ENCODE data around the gene FGF1. TPM values are rescaled to one million over a fixed set of nuclear protein-coding genes. Genes with fewer than 3 reads are reported as not detected.

Gene FGF1
- polyA plus RNA-seq, 4 donors = 0.27 to 2.8 (median 0.65) TPM; not detected in 1

GRCh38 chr5:142641711-142642110, 44.2 kb downstream of the FGF1 start:
- DNase-seq = no peak
- Histone ChIP-seq H3K4me3 (ENCODE audit: low read depth in 1 of 3, low read length in 3 of 3) (no peak overlapping the region), H3K27ac (ENCODE audit: low read depth in 1 of 3, low read length in 2 of 3) (no peak overlapping the region), H3K27me3 (ENCODE audit: control insufficient read depth in 3 of 3, insufficient read depth in 3 of 3, low read length in 3 of 3) (no peaks in the 10 kb centered on the region), H3K9me3 (ENCODE audit: control insufficient read depth in 2 of 2, insufficient read depth in 1 of 2, low read depth in 1 of 2, low read length in 1 of 2) (no peaks in the 10 kb centered on the region), H3K4me1 (ENCODE audit: control insufficient read depth in 3 of 3, insufficient read depth in 2 of 3, low read depth in 1 of 3, low read length in 2 of 3) (no peaks in the 10 kb centered on the region), H3K36me3 (ENCODE audit: control insufficient read depth in 3 of 3, insufficient read depth in 2 of 3, low read depth in 1 of 3, low read length in 3 of 3) (no peaks in the 10 kb centered on the region)
- FAIRE-seq = no peak
- 77 to 88% (median 87%) methylated on average over 4 of the region's 4 CpGs for WGBS, 3 donors

GRCh38 chr5:142640316-142641005, 45.4 kb downstream of the FGF1 start:
- H3K4me3 ChIP-seq (ENCODE audit: low read depth in 1 of 3, low read length in 3 of 3) = no peak overlapping the region
- H3K27me3 ChIP-seq (ENCODE audit: control insufficient read depth in 3 of 3, insufficient read depth in 3 of 3, low read length in 3 of 3) = no peaks in the 10 kb centered on the region
- DNase-seq (no peak), FAIRE-seq (no peak)
- no peaks in the 10 kb centered on the region for H3K36me3 ChIP-seq (ENCODE audit: control insufficient read depth in 3 of 3, insufficient read depth in 2 of 3, low read depth in 1 of 3, low read length in 3 of 3)
- H3K4me1 ChIP-seq (ENCODE audit: control insufficient read depth in 3 of 3, insufficient read depth in 2 of 3, low read depth in 1 of 3, low read length in 2 of 3) = no peaks in the 10 kb centered on the region
- H3K9me3 ChIP-seq (ENCODE audit: control insufficient read depth in 2 of 2, insufficient read depth in 1 of 2, low read depth in 1 of 2, low read length in 1 of 2) = no peaks in the 10 kb centered on the region
- H3K27ac ChIP-seq (ENCODE audit: low read depth in 1 of 3, low read length in 2 of 3) = no peak overlapping the region
- WGBS, 3 donors = 69 to 72% (median 69%) methylated on average over 8 to 9 of the region's 9 CpGs

- no peaks in the 10 kb centered on the region for H3K9me3 ChIP-seq (ENCODE audit: control insufficient read depth in 2 of 2, insufficient read depth in 1 of 2, low read depth in 1 of 2, low read length in 1 of 2)
- WGBS, 3 donors = 79 to 87% (median 79%) methylated on average over 4 of the region's 4 CpGs
- H3K4me1 ChIP-seq (ENCODE audit: control insufficient read depth in 3 of 3, insufficient read depth in 2 of 3, low read depth in 1 of 3, low read length in 2 of 3) = no peaks in the 10 kb centered on the region
- no peaks in the 10 kb centered on the region for H3K27me3 ChIP-seq (ENCODE audit: control insufficient read depth in 3 of 3, insufficient read depth in 3 of 3, low read length in 3 of 3)
- H3K4me3 ChIP-seq (ENCODE audit: low read depth in 1 of 3, low read length in 3 of 3) = no peak overlapping the region
- no peak overlapping the region for H3K27ac ChIP-seq (ENCODE audit: low read depth in 1 of 3, low read length in 2 of 3)
- DNase-seq (no peak), FAIRE-seq (no peak)
- H3K36me3 ChIP-seq (ENCODE audit: control insufficient read depth in 3 of 3, insufficient read depth in 2 of 3, low read depth in 1 of 3, low read length in 3 of 3) = no peaks in the 10 kb centered on the region
Measured at GRCh38 chr5:142639455-142639854, 46.4 kb downstream of the FGF1 start.

GRCh38 chr5:142637871-142638270, 48.0 kb downstream of the FGF1 start:
- Histone ChIP-seq H3K4me1 (ENCODE audit: control insufficient read depth in 3 of 3, insufficient read depth in 2 of 3, low read depth in 1 of 3, low read length in 2 of 3) (no peaks in the 10 kb centered on the region), H3K36me3 (ENCODE audit: control insufficient read depth in 3 of 3, insufficient read depth in 2 of 3, low read depth in 1 of 3, low read length in 3 of 3) (no peaks in the 10 kb centered on the region), H3K27ac (ENCODE audit: low read depth in 1 of 3, low read length in 2 of 3) (no peak overlapping the region), H3K9me3 (ENCODE audit: control insufficient read depth in 2 of 2, insufficient read depth in 1 of 2, low read depth in 1 of 2, low read length in 1 of 2) (no peaks in the 10 kb centered on the region), H3K27me3 (ENCODE audit: control insufficient read depth in 3 of 3, insufficient read depth in 3 of 3, low read length in 3 of 3) (no peaks in the 10 kb centered on the region), H3K4me3 (ENCODE audit: low read depth in 1 of 3, low read length in 3 of 3) (no peak overlapping the region)
- 82 to 90% (median 87%) methylated on average over 2 of the region's 2 CpGs for WGBS, 3 donors
- DNase-seq (no peak), FAIRE-seq (no peak)

GRCh38 chr5:142636698-142637324, 49.1 kb downstream of the FGF1 start:
- no peak overlapping the region for H3K27ac ChIP-seq (ENCODE audit: low read depth in 1 of 3, low read length in 2 of 3)
- no peak for DNase-seq
- WGBS, 3 donors = 85 to 91% (median 87%) methylated on average over 6 of the region's 6 CpGs

GRCh38 chr5:142636093-142636492, 49.8 kb downstream of the FGF1 start:
- H3K27ac ChIP-seq (ENCODE audit: low read depth in 1 of 3, low read length in 2 of 3) = no peak overlapping the region
- FAIRE-seq = no peak
- 70 to 80% (median 79%) methylated on average over 5 of the region's 5 CpGs for WGBS, 3 donors

More at GRCh38 chr5:142636698-142637324, 49.1 kb downstream of the FGF1 start:
- Histone ChIP-seq H3K27me3 (ENCODE audit: control insufficient read depth in 3 of 3, insufficient read depth in 3 of 3, low read length in 3 of 3) (no peaks in the 10 kb centered on the region), H3K4me3 (ENCODE audit: low read depth in 1 of 3, low read length in 3 of 3) (no peak overlapping the region), H3K36me3 (ENCODE audit: control insufficient read depth in 3 of 3, insufficient read depth in 2 of 3, low read depth in 1 of 3, low read length in 3 of 3) (no peaks in the 10 kb centered on the region), H3K9me3 (ENCODE audit: control insufficient read depth in 2 of 2, insufficient read depth in 1 of 2, low read depth in 1 of 2, low read length in 1 of 2) (no peaks in the 10 kb centered on the region), H3K4me1 (ENCODE audit: control insufficient read depth in 3 of 3, insufficient read depth in 2 of 3, low read depth in 1 of 3, low read length in 2 of 3) (no peaks in the 10 kb centered on the region)
- no peak for FAIRE-seq

GRCh38 chr5:142634216-142635011, 51.5 kb downstream of the FGF1 start:
- no peaks in the 10 kb centered on the region for H3K9me3 ChIP-seq (ENCODE audit: control insufficient read depth in 2 of 2, insufficient read depth in 1 of 2, low read depth in 1 of 2, low read length in 1 of 2)
- no peaks in the 10 kb centered on the region for H3K4me1 ChIP-seq (ENCODE audit: control insufficient read depth in 3 of 3, insufficient read depth in 2 of 3, low read depth in 1 of 3, low read length in 2 of 3)
- no peaks in the 10 kb centered on the region for H3K36me3 ChIP-seq (ENCODE audit: control insufficient read depth in 3 of 3, insufficient read depth in 2 of 3, low read depth in 1 of 3, low read length in 3 of 3)
- 51 to 62% (median 52%) methylated on average over 8 of the region's 8 CpGs for WGBS, 3 donors
- H3K27me3 ChIP-seq (ENCODE audit: control insufficient read depth in 3 of 3, insufficient read depth in 3 of 3, low read length in 3 of 3) = no peaks in the 10 kb centered on the region
- no peak overlapping the region for H3K4me3 ChIP-seq (ENCODE audit: low read depth in 1 of 3, low read length in 3 of 3)
- H3K27ac ChIP-seq (ENCODE audit: low read depth in 1 of 3, low read length in 2 of 3) = no peak overlapping the region
- FAIRE-seq (no peak), DNase-seq (no peak)

More at GRCh38 chr5:142636093-142636492, 49.8 kb downstream of the FGF1 start:
- Histone ChIP-seq H3K4me3 (ENCODE audit: low read depth in 1 of 3, low read length in 3 of 3) (no peak overlapping the region), H3K9me3 (ENCODE audit: control insufficient read depth in 2 of 2, insufficient read depth in 1 of 2, low read depth in 1 of 2, low read length in 1 of 2) (no peaks in the 10 kb centered on the region), H3K4me1 (ENCODE audit: control insufficient read depth in 3 of 3, insufficient read depth in 2 of 3, low read depth in 1 of 3, low read length in 2 of 3) (no peaks in the 10 kb centered on the region), H3K27me3 (ENCODE audit: control insufficient read depth in 3 of 3, insufficient read depth in 3 of 3, low read length in 3 of 3) (no peaks in the 10 kb centered on the region), H3K36me3 (ENCODE audit: control insufficient read depth in 3 of 3, insufficient read depth in 2 of 3, low read depth in 1 of 3, low read length in 3 of 3) (no peaks in the 10 kb centered on the region)
- no peak for DNase-seq

GRCh38 chr5:142630927-142631539, 54.9 kb downstream of the FGF1 start:
- no peaks in the 10 kb centered on the region for H3K9me3 ChIP-seq (ENCODE audit: control insufficient read depth in 2 of 2, insufficient read depth in 1 of 2, low read depth in 1 of 2, low read length in 1 of 2)
- H3K4me3 ChIP-seq (ENCODE audit: low read depth in 1 of 3, low read length in 3 of 3) = no peak overlapping the region
- no peaks in the 10 kb centered on the region for H3K36me3 ChIP-seq (ENCODE audit: control insufficient read depth in 3 of 3, insufficient read depth in 2 of 3, low read depth in 1 of 3, low read length in 3 of 3)
- peaks cover 0 to 3% (median 0%) of the 10 kb centered on the region in 3 donors for H3K4me1 ChIP-seq (ENCODE audit: control insufficient read depth in 3 of 3, insufficient read depth in 2 of 3, low read depth in 1 of 3, low read length in 2 of 3)
- no peaks in the 10 kb centered on the region for H3K27me3 ChIP-seq (ENCODE audit: control insufficient read depth in 3 of 3, insufficient read depth in 3 of 3, low read length in 3 of 3)
- H3K27ac ChIP-seq (ENCODE audit: low read depth in 1 of 3, low read length in 2 of 3) = no peak overlapping the region
- 74 to 83% (median 79%) methylated on average over 7 of the region's 7 CpGs for whole genome bisulfite sequencing, 3 donors
- DNase-seq (no peak), FAIRE-seq (no peak)
